Endometrial microvascular endothelial cells (primary cell): ENCODE results near the gene NEIL3. TPM values are rescaled to one million over a fixed set of nuclear protein-coding genes. Genes with fewer than 3 reads are reported as not detected.

Experiments used
- in situ Hi-C: cut with HindIII; loops from 2 replicates; pipeline ENCODE4 v1.10.0; 2017; ENCODE audit warnings: low sequenced_read_pairs, low pct_unique_long_range_greater_than_20kb; ENCODE audit errors: inconsistent ontology term
- total RNA-seq: library from RNA; depleted of rRNA; stranded (reverse); fragments of >200 nt; gene quantifications from one replicate; pipeline ENCODE4 v1.2.3, GENCODE V29; 2015; ENCODE audit errors: inconsistent ontology term

Gene NEIL3
- total RNA-seq, 1 donor from 2014 or later: 8.1 TPM

- in situ Hi-C loops: no loop called here
Measured at GRCh38 chr4:177348348-177348747, 38.7 kb downstream of the NEIL3 start.

GRCh38 chr4:177349191-177349590 is 39.5 kb downstream of the NEIL3 start:
- in situ Hi-C loops: no loop called here

- in situ Hi-C loops: no loop called here
Measured at GRCh38 chr4:177351622-177352244, 42.1 kb downstream of the NEIL3 start.

GRCh38 chr4:177356206-177356605 is 46.5 kb downstream of the NEIL3 start:
- in situ Hi-C loops: no loop called here

- in situ Hi-C loops: no loop called here
Measured at GRCh38 chr4:177356921-177357320, 47.2 kb downstream of the NEIL3 start.

- in situ Hi-C loops: no loop called here
Measured at GRCh38 chr4:177367336-177367735, 57.7 kb downstream of the NEIL3 start.

GRCh38 chr4:177369372-177369771 is 59.7 kb downstream of the NEIL3 start:
- in situ Hi-C loops: no loop called here

- in situ Hi-C loops: no loop called here
Measured at GRCh38 chr4:177371461-177371860, 61.8 kb downstream of the NEIL3 start.

- in situ Hi-C loops: no loop called here
Measured at GRCh38 chr4:177374966-177375365, 65.3 kb downstream of the NEIL3 start.

- in situ Hi-C loops: no loop called here
Measured at GRCh38 chr4:177375372-177375771, 65.7 kb downstream of the NEIL3 start.

GRCh38 chr4:177376024-177376423 is 66.3 kb downstream of the NEIL3 start:
- in situ Hi-C loops: no loop called here

GRCh38 chr4:177380730-177381287 is 71.1 kb downstream of the NEIL3 start:
- in situ Hi-C loops: no loop called here

GRCh38 chr4:177381762-177382310 is 72.2 kb downstream of the NEIL3 start:
- in situ Hi-C loops: no loop called here

- in situ Hi-C loops: no loop called here
Measured at GRCh38 chr4:177384856-177385397, 75.3 kb downstream of the NEIL3 start.

- in situ Hi-C loops: no loop called here
Measured at GRCh38 chr4:177385576-177386277, 76.1 kb downstream of the NEIL3 start.

GRCh38 chr4:177386278-177386815 is 76.7 kb downstream of the NEIL3 start:
- in situ Hi-C loops: no loop called here

- in situ Hi-C loops: no loop called here
Measured at GRCh38 chr4:177391287-177391686, 81.6 kb downstream of the NEIL3 start.

GRCh38 chr4:177391953-177392352 is 82.3 kb downstream of the NEIL3 start:
- in situ Hi-C loops: no loop called here

- in situ Hi-C loops: no loop called here
Measured at GRCh38 chr4:177393236-177393635, 83.6 kb downstream of the NEIL3 start.

GRCh38 chr4:177396352-177396751 is 86.7 kb downstream of the NEIL3 start:
- in situ Hi-C loops: no loop called here
